Lower leg skin (tissue), 4 donors: ENCODE results near the gene TNNC1. TPM values are rescaled to one million over a fixed set of nuclear protein-coding genes. Genes with fewer than 3 reads are reported as not detected.
A peak's percentile ranks its signal among the peaks of the same experiment; 100 is the strongest.

ENCODE experiments used
- DNase-seq, 2 donors: peaks; one replicate each; pipeline ENCODE4 v3.0.0-alpha.2; 2019; ENCODE audit warnings: low spot score in 2 of 2
- H3K4me3 ChIP-seq: fragments of 200-600 bp; sonication (generic); 2 replicates; pipeline ENCODE4 v1.5.1; 2017; ENCODE audit warnings: mild to moderate bottlenecking, low read depth; ENCODE audit not compliant: poor library complexity, severe bottlenecking
- CTCF ChIP-seq, 3 donors: fragments of 450-650 bp; IDR thresholded peaks; one replicate each; pipeline ENCODE4 v1.5.1; 2016; ENCODE audit warnings: antibody characterized with exemption in 3 of 3, mild to moderate bottlenecking in 3 of 3, moderate library complexity in 2 of 3
- POLR2A ChIP-seq, 2 donors: fragments of 450-650 bp; IDR thresholded peaks; one replicate each; pipeline ENCODE4 v1.6.1; 2016 to 2017; ENCODE audit warnings: antibody characterized with exemption in 2 of 2, mild to moderate bottlenecking in 1 of 2, moderate library complexity in 1 of 2
- WGBS, 2 donors: methylation state at CpG; one replicate each; pipeline ENCODE4 v1.1.5; 2018; 5-methylcytosine and 5-hydroxymethylcytosine counted together
- intact Hi-C: fragments of 100-400 bp; cut with DNase I; formaldehyde crosslinking; loops from one replicate; pipeline ENCODE4 v1.15.0; 2023; ENCODE audit warnings: low total_unique reads
- total RNA-seq, 4 donors: library from RNA; depleted of rRNA; stranded (reverse); fragments of >200 nt; gene quantifications; one replicate each; pipeline ENCODE4 v1.1.0, GENCODE V29; 2016

Gene TNNC1
- total RNA-seq, 4 donors from 2014 or later = 6.3 to 73.7 (median 21.3) TPM

GRCh38 chr3:52402101-52402521, 51.7 kb downstream of the TNNC1 start:
- 82% methylated on average over 15 to 16 of the region's 16 CpGs for WGBS, 2 donors
- TF ChIP-seq POLR2A (IDR thresholded peaks at IDR 0.05) = no peak
- DNase-seq = peak in 1 of 2 donors; percentile 84
- H3K4me3 ChIP-seq = no peak overlapping the region
- intact Hi-C loops = no loop called here

- no peak for TF ChIP-seq POLR2A (IDR thresholded peaks at IDR 0.05)
- TF ChIP-seq CTCF (IDR thresholded peaks at IDR 0.05) = no peak
- WGBS, 2 donors = 64 to 100% methylated on average over 1 of the region's 1 CpG
- intact Hi-C loops = no loop called here
- DNase-seq = no peak
- no peak overlapping the region for H3K4me3 ChIP-seq
Observed at GRCh38 chr3:52401551-52401950, 52.3 kb downstream of the TNNC1 start.

Other genes with a start within 250 kb of the TNNC1 start
- under 1 TPM in 2 of 4 donors, not detected in 2; 0.19 to 0.61 TPM for gene TLR9, start 228.4 kb downstream of the TNNC1 start, total RNA-seq
- gene TWF2, start 214.9 kb downstream of the TNNC1 start, total RNA-seq = 10 to 100 TPM; 39.3 to 60.2 (median 52.0) TPM
- 10 to 100 TPM; 10.4 to 28.6 (median 14.0) TPM for gene PPM1M, start 208.3 kb downstream of the TNNC1 start, total RNA-seq
- gene WDR82, start 175.4 kb downstream of the TNNC1 start, total RNA-seq = 10 to 100 TPM; 49.5 to 60.3 (median 56.3) TPM
- 1 to 10 TPM; 1.6 to 5.7 (median 3.5) TPM for gene GLYCTK, start 166.2 kb downstream of the TNNC1 start, total RNA-seq
- gene DNAH1, start 137.7 kb downstream of the TNNC1 start, total RNA-seq = 1 to 10 TPM; 2.0 to 5.9 (median 5.0) TPM
- gene BAP1, start 44.0 kb downstream of the TNNC1 start, total RNA-seq = 10 to 100 TPM; 62.5 to 95.5 (median 89.7) TPM
- gene PHF7, start 43.4 kb downstream of the TNNC1 start, total RNA-seq = 10 to 100 TPM in 2 of 4 donors, 1 to 10 TPM in 2; 6.5 to 15.7 (median 10.9) TPM
- 10 to 100 TPM; 17.9 to 49.8 (median 26.9) TPM for gene SEMA3G, start 8.9 kb downstream of the TNNC1 start, total RNA-seq
- 100 to 1,000 TPM in 1 of 4 donors, 10 to 100 TPM in 3; 69.9 to 133 (median 85.9) TPM for gene NISCH, start 1.6 kb upstream of the TNNC1 start, total RNA-seq
- gene STAB1, start 41.3 kb upstream of the TNNC1 start, total RNA-seq = 10 to 100 TPM; 10.1 to 23.9 (median 12.1) TPM
- gene NT5DC2, start 79.8 kb upstream of the TNNC1 start, total RNA-seq = 10 to 100 TPM; 40.3 to 61.4 (median 48.0) TPM
- gene UQCC5, start 82.6 kb upstream of the TNNC1 start, total RNA-seq = 10 to 100 TPM in 2 of 4 donors, 1 to 10 TPM in 2; 1.3 to 29.5 (median 6.3) TPM
- gene PBRM1, start 231.9 kb upstream of the TNNC1 start, total RNA-seq = 10 to 100 TPM; 51.6 to 78.7 (median 74.0) TPM
- gene GNL3, start 232.0 kb upstream of the TNNC1 start, total RNA-seq = 100 to 1,000 TPM in 1 of 4 donors, 10 to 100 TPM in 3; 79.3 to 111 (median 86.4) TPM